ENCODE data around the gene GDPD4. TPM values are rescaled to one million over a fixed set of nuclear protein-coding genes. Genes with fewer than 3 reads are reported as not detected.

Gene GDPD4
- total RNA-seq, 4 donors from 2014 or later: 0.07 to 1.2 TPM; not detected in 2

DNA sequence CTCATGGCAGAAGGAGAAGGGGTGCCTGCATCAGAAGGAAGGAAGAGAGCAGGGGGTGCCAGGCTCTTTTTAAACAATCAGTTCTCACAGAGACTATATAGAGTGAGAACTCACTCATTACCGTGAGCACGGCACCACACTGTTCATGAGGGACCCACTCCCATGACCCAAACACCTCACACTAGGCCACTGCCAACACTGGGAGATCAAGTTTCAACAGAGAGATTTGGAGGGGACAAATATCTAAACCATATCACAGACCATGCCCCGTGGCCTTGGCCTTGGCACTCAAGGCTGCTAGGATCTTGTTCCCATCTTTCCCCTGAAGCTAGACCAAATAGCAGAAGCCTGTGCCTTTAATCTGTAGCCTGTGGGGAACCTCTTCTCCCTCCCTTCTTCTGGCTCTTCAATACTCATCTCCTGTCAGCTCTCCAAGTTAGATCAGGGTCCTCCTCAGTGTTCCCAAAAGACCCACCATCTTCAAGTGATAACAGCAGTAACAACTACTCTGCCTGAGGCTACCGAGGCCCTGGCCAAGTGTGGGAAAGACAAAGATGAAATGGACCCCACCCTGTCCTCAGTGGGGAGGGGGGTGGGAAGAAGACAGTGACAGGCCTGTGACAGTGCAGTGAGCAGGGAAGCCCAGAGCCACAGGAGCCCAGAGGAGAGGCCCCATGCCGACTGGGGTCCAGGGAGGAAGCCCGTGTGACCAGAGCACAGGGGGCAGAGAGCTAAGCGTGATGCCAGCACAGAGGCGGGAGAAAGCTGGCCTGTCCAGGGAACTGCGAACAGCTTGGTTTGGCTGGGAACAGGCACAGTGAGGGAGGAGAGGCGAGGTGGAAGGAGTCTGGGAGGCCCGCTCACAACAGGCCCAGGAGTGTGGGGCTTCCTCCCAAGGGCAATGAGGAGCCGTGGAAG lies 100.9 kb downstream of the GDPD4 start:
- no peak for DNase-seq
- intact Hi-C loops (cut with DNase I; ENCODE audit: low total_unique reads): no loop called here
- TF ChIP-seq POLR2A (IDR thresholded peaks at IDR 0.05): no peak
- TF ChIP-seq, protein P1, sequence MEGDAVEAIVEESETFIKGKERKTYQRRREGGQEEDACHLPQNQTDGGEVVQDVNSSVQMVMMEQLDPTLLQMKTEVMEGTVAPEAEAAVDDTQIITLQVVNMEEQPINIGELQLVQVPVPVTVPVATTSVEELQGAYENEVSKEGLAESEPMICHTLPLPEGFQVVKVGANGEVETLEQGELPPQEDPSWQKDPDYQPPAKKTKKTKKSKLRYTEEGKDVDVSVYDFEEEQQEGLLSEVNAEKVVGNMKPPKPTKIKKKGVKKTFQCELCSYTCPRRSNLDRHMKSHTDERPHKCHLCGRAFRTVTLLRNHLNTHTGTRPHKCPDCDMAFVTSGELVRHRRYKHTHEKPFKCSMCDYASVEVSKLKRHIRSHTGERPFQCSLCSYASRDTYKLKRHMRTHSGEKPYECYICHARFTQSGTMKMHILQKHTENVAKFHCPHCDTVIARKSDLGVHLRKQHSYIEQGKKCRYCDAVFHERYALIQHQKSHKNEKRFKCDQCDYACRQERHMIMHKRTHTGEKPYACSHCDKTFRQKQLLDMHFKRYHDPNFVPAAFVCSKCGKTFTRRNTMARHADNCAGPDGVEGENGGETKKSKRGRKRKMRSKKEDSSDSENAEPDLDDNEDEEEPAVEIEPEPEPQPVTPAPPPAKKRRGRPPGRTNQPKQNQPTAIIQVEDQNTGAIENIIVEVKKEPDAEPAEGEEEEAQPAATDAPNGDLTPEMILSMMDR (IDR thresholded peaks at IDR 0.05): no peak

DNA sequence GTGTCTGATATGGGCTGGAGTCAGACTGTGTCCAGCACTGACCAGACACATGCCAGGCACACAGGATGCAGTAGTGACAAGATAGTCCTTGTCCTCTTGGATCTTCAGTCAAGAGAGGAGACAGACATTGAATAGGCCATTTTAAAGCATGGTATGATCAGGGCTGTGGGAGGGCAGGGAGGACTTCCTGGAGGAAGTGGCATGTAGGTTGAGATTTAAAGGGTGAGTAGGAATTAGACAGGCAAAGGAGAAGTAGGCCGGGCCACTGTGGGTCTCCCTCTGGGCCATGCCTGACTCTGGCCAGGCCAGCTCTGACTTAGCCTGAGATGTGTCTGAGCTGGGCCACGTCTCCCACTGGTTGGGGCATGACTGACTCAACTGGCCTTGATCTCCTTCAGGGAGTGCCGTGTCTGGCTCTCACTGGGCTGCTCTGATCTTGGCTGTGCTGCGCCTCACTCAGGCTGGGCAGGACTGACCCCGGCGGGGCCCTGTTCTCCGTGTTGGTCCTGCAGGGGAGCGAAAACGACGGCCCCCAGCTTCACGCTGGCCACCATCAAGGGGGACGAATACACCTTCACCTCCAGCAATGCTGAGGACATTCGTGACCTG lies 102.2 kb downstream of the GDPD4 start:
- Histone ChIP-seq H3K9me3 (no peaks in the 10 kb centered on the region), H3K27ac (no peak overlapping the region), H3K27me3 (no peaks in the 10 kb centered on the region), H3K4me1 (no peaks in the 10 kb centered on the region), H3K4me3 (no peak overlapping the region), H3K36me3 (no peaks in the 10 kb centered on the region)
- DNase-seq: peak; percentile 5 to 6
- intact Hi-C loops (cut with DNase I; ENCODE audit: low total_unique reads): no loop called here
- TF ChIP-seq, protein P1 (IDR thresholded peaks at IDR 0.05): no peak
- no peak for TF ChIP-seq POLR2A (IDR thresholded peaks at IDR 0.05)

More for the DNA sequence above, 100.9 kb downstream of the GDPD4 start:
- Histone ChIP-seq H3K27ac (no peak overlapping the region), H3K27me3 (no peaks in the 10 kb centered on the region), H3K9me3 (no peaks in the 10 kb centered on the region), H3K36me3 (no peaks in the 10 kb centered on the region), H3K4me1 (no peaks in the 10 kb centered on the region), H3K4me3 (no peak overlapping the region)

DNA sequence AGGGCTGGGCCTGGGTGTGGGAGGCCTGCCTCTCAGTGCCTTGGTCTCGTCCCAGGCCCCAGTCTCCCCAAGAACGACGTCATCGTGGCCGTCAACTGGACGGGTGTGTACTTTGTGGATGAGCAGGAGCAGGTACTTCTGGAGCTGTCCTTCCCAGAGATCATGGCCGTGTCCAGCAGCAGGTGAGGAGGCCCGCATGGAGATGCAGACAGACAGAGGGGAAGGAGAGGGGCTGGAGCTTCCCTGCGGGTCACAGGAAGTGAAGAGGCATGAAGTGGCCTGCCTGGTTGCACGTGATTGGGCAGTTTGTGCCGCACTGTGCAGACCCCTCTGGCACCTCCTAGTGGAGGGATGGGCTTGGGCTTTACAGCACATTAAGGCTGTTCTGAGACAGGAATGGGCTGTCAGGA lies 103.0 kb downstream of the GDPD4 start:
- intact Hi-C loops (cut with DNase I; ENCODE audit: low total_unique reads): no loop called here
- DNase-seq: peak; percentile 6 to 8
- no peaks in the 10 kb centered on the region for H3K9me3 ChIP-seq
- no peaks in the 10 kb centered on the region for H3K27me3 ChIP-seq
- H3K27ac ChIP-seq: no peak overlapping the region
- H3K4me3 ChIP-seq: no peak overlapping the region
- no peaks in the 10 kb centered on the region for H3K36me3 ChIP-seq
- TF ChIP-seq POLR2A (IDR thresholded peaks at IDR 0.05): no peak
- TF ChIP-seq, protein P1 (IDR thresholded peaks at IDR 0.05): no peak
- H3K4me1 ChIP-seq: no peaks in the 10 kb centered on the region

DNA sequence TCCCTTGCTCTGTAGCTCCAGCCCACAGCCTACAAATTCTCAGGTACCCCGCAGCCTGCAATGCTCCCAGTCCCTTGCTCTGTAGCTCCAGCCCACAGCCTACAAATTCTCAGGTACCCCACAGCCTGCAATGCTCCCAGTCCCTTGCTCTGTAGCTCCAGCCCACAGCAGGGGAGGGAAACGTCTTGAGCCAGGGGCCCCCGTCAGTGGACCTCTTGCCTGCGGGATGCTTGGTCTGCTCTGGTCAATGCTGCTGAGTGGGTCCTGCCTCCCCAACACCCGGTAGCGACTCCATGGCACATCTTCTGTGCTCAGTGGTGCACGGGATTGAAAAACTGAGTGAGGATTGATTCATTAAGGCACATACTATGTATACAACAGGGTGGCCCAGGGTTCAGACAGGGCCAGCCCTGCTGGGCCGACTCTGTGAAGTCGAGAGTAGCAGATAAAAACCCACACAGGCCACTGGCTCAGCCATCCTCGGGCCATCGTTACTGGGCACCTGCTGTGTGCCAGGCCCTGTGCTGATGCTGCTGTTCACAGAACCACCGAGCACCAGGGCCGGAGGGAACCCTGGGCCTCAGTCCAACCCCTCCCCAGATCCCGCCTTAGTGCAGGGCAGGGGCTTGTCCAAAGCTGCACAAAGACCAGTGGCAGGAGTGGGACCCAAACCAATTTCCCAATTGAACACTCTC lies 103.7 kb downstream of the GDPD4 start:
- no peaks in the 10 kb centered on the region for H3K4me1 ChIP-seq
- intact Hi-C loops (cut with DNase I; ENCODE audit: low total_unique reads): no loop called here
- H3K36me3 ChIP-seq: no peaks in the 10 kb centered on the region
- H3K4me3 ChIP-seq: no peak overlapping the region
- TF ChIP-seq, protein P1 (IDR thresholded peaks at IDR 0.05): no peak
- no peak for TF ChIP-seq POLR2A (IDR thresholded peaks at IDR 0.05)
- DNase-seq: peak in 1 of 2 donors; percentile 5
- no peaks in the 10 kb centered on the region for H3K27me3 ChIP-seq
- H3K27ac ChIP-seq: no peak overlapping the region
- no peaks in the 10 kb centered on the region for H3K9me3 ChIP-seq

Data from uterus (tissue), 4 donors.